ENCODE measurements around the gene SYT7.
"Not testable (repeated sequence)": the region's sequence is repeated elsewhere in the genome, so short reads cannot be mapped to it uniquely, and the experiment has no call there.

The SYT7 gene

DNA sequence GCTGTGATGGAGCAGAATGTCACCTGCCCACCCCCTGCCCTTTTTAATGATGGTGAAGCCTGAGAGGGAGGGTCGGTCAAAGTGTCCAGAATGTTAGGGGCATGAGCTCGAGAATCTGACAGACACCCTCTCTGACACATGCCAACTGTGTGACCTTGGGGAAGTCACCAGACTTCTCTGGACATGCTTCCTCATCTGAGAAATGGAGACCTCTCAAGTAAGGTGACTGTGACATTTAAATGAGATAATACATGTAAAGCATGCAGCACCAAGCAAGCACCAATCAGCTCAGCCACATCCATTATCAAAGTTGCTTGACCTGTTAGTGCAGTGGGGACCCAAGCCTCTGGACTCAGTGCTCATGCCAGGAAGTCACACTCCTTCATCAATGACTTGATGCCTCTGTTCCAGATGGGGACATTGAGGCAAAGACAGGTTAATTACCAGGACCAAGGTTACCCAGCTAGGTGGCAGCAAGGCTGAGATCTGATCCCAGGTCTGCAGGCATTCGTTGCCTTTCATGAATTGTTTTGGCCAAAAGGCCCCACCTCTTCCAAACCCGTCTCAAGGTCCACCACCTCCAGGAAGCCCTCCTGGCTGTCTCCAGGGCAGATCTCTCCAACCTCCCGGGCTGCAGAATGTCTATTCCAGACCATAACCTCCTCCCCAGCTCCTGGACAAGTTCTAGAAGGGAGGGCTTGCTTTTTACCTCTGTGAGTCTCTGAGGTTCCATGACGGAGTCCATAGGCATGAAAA is 38.8 kb upstream of the SYT7 start:
- no peaks in the 10 kb centered on the region for H3K36me3 ChIP-seq (ENCODE audit: control insufficient read depth, insufficient read depth, low read length)
- H3K4me3 ChIP-seq (ENCODE audit: extremely low read depth, insufficient read depth, low read length, poor library complexity, severe bottlenecking) = no peak overlapping the region
- no peaks in the 10 kb centered on the region for H3K4me1 ChIP-seq (ENCODE audit: control insufficient read depth, insufficient read depth, low read length, poor library complexity, severe bottlenecking)
- H3K9me3 ChIP-seq (ENCODE audit: control insufficient read depth, low read length) = no peaks in the 10 kb centered on the region
- no peak overlapping the region for H3K27ac ChIP-seq (ENCODE audit: low read depth, low read length, severe bottlenecking)
- 75 to 80% methylated on average over 4 of the region's 6 CpGs for WGBS, 2 experiments (ENCODE audit: insufficient coverage in 2 of 2)

GRCh38 chr11:61618978-61619377 is 38.1 kb upstream of the SYT7 start:
- Histone ChIP-seq H3K4me1 (ENCODE audit: control insufficient read depth, insufficient read depth, low read length, poor library complexity, severe bottlenecking) (no peaks in the 10 kb centered on the region), H3K9me3 (ENCODE audit: control insufficient read depth, low read length) (no peaks in the 10 kb centered on the region), H3K4me3 (ENCODE audit: extremely low read depth, insufficient read depth, low read length, poor library complexity, severe bottlenecking) (no peak overlapping the region), H3K36me3 (ENCODE audit: control insufficient read depth, insufficient read depth, low read length) (no peaks in the 10 kb centered on the region), H3K27ac (ENCODE audit: low read depth, low read length, severe bottlenecking) (no peak overlapping the region)
- 11 to 23% methylated on average over 2 to 3 of the region's 5 CpGs for WGBS, 2 experiments (ENCODE audit: insufficient coverage in 2 of 2)

DNA sequence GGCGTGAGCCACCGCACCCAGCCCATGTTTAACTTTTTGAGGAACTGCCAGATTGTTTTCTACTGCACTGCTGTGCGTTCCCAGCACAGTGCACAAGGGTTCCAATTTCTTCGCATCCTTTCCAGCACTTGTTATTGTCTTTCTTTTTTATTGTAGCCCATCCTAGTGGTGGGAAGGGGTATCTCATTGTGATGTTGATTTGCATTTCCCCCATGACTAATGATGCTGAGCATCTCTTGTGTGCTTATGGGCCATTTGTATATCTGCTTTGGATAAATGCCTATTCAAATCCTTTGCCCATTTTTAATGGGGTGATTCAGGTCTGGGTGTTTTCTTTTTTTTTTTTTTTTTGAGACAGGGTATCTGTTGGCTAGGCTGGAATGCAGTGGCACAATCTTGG is 36.6 kb upstream of the SYT7 start:
- Histone ChIP-seq H3K36me3 (ENCODE audit: control insufficient read depth, insufficient read depth, low read length) (no peaks in the 10 kb centered on the region), H3K4me3 (ENCODE audit: extremely low read depth, insufficient read depth, low read length, poor library complexity, severe bottlenecking) (no peak overlapping the region), H3K4me1 (ENCODE audit: control insufficient read depth, insufficient read depth, low read length, poor library complexity, severe bottlenecking) (no peaks in the 10 kb centered on the region), H3K27ac (ENCODE audit: low read depth, low read length, severe bottlenecking) (no peak overlapping the region), H3K9me3 (ENCODE audit: control insufficient read depth, low read length) (no peaks in the 10 kb centered on the region)
- 89 to 98% methylated on average over 2 to 3 of the region's 4 CpGs for WGBS, 2 experiments (ENCODE audit: insufficient coverage in 2 of 2)

DNA sequence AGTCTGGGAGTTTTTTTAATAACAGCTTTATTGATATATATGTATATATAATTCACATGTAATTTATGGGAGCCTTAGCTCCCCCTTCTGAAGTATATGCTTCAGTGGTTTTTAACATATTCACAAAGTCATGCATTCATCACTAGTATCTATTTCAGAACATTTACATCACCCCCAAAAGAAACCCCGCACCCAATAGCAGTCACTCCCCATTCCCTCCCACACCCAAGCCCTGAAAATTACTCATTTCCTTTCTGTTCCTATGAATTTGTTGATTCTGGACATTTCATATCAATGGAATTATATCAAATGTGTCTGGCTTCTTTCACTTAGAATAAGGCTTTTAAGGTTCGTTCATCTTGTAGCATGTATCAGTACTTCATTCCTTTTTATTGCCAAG is 35.6 kb upstream of the SYT7 start:
- 80% methylated on average over 1 of the region's 2 CpGs; no CpG with 5 or more reads in 1 of the 2 experiments for WGBS, 2 experiments (ENCODE audit: insufficient coverage in 2 of 2)
- no peak overlapping the region for H3K27ac ChIP-seq (ENCODE audit: low read depth, low read length, severe bottlenecking)

DNA sequence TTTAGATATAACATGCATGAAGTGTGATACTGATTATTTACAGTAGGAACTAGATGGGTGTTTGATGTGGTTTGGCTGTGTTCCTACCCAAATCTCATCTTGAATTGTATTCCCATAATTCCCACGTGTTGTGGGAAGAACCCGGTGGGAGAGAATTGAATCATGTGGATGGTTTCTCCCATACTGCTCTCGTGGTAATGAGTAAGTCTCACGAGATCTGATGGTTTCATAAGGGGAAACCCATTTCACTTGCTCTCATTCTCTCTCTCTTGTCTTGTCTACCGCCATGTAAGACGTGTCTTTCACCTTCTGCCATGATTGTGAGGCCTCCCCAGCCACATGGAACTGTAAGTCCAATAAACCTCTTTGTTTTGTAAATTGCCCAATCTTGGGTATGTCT is 33.9 kb upstream of the SYT7 start:
- not testable (repeated sequence) for H3K36me3 ChIP-seq (ENCODE audit: control insufficient read depth, insufficient read depth, low read length); H3K4me3 ChIP-seq (ENCODE audit: extremely low read depth, insufficient read depth, low read length, poor library complexity, severe bottlenecking); H3K4me1 ChIP-seq (ENCODE audit: control insufficient read depth, insufficient read depth, low read length, poor library complexity, severe bottlenecking); H3K9me3 ChIP-seq (ENCODE audit: control insufficient read depth, low read length); H3K27ac ChIP-seq (ENCODE audit: low read depth, low read length, severe bottlenecking)
- 80 to 84% methylated on average over 2 to 4 of the region's 6 CpGs for WGBS, 2 experiments (ENCODE audit: insufficient coverage in 2 of 2)

More for the DNA sequence above, 35.6 kb upstream of the SYT7 start:
- Histone ChIP-seq H3K36me3 (ENCODE audit: control insufficient read depth, insufficient read depth, low read length) (no peaks in the 10 kb centered on the region), H3K9me3 (ENCODE audit: control insufficient read depth, low read length) (no peaks in the 10 kb centered on the region), H3K4me3 (ENCODE audit: extremely low read depth, insufficient read depth, low read length, poor library complexity, severe bottlenecking) (no peak overlapping the region), H3K4me1 (ENCODE audit: control insufficient read depth, insufficient read depth, low read length, poor library complexity, severe bottlenecking) (no peaks in the 10 kb centered on the region)

GRCh38 chr11:61613870-61614269 is 33.0 kb upstream of the SYT7 start:
- H3K4me3 ChIP-seq (ENCODE audit: extremely low read depth, insufficient read depth, low read length, poor library complexity, severe bottlenecking) = no peak overlapping the region
- peaks cover 4% of the 10 kb centered on the region for H3K4me1 ChIP-seq (ENCODE audit: control insufficient read depth, insufficient read depth, low read length, poor library complexity, severe bottlenecking)
- no peak overlapping the region for H3K27ac ChIP-seq (ENCODE audit: low read depth, low read length, severe bottlenecking)
- 83 to 94% methylated on average over 8 to 9 of the region's 10 CpGs for WGBS, 2 experiments (ENCODE audit: insufficient coverage in 2 of 2)
- H3K9me3 ChIP-seq (ENCODE audit: control insufficient read depth, low read length) = no peaks in the 10 kb centered on the region
- no peaks in the 10 kb centered on the region for H3K36me3 ChIP-seq (ENCODE audit: control insufficient read depth, insufficient read depth, low read length)

- Histone ChIP-seq H3K9me3 (ENCODE audit: control insufficient read depth, low read length) (no peaks in the 10 kb centered on the region), H3K27ac (ENCODE audit: low read depth, low read length, severe bottlenecking) (no peak overlapping the region), H3K36me3 (ENCODE audit: control insufficient read depth, insufficient read depth, low read length) (no peaks in the 10 kb centered on the region), H3K4me3 (ENCODE audit: extremely low read depth, insufficient read depth, low read length, poor library complexity, severe bottlenecking) (no peak overlapping the region), H3K4me1 (ENCODE audit: control insufficient read depth, insufficient read depth, low read length, poor library complexity, severe bottlenecking) (peaks cover 4% of the 10 kb centered on the region)
- 94 to 96% methylated on average over 3 to 5 of the region's 9 CpGs for WGBS, 2 experiments (ENCODE audit: insufficient coverage in 2 of 2)
These were observed 32.2 kb upstream of the SYT7 start for GRCh38 chr11:61613051-61613450.

- H3K4me3 ChIP-seq (ENCODE audit: extremely low read depth, insufficient read depth, low read length, poor library complexity, severe bottlenecking) = no peak overlapping the region
- H3K9me3 ChIP-seq (ENCODE audit: control insufficient read depth, low read length) = no peaks in the 10 kb centered on the region
- no peak overlapping the region for H3K27ac ChIP-seq (ENCODE audit: low read depth, low read length, severe bottlenecking)
- 87 to 92% methylated on average over 5 to 7 of the region's 8 CpGs for WGBS, 2 experiments (ENCODE audit: insufficient coverage in 2 of 2)
- no peaks in the 10 kb centered on the region for H3K36me3 ChIP-seq (ENCODE audit: control insufficient read depth, insufficient read depth, low read length)
- peaks cover 4% of the 10 kb centered on the region for H3K4me1 ChIP-seq (ENCODE audit: control insufficient read depth, insufficient read depth, low read length, poor library complexity, severe bottlenecking)
These were observed 30.4 kb upstream of the SYT7 start for GRCh38 chr11:61611309-61611708.

DNA sequence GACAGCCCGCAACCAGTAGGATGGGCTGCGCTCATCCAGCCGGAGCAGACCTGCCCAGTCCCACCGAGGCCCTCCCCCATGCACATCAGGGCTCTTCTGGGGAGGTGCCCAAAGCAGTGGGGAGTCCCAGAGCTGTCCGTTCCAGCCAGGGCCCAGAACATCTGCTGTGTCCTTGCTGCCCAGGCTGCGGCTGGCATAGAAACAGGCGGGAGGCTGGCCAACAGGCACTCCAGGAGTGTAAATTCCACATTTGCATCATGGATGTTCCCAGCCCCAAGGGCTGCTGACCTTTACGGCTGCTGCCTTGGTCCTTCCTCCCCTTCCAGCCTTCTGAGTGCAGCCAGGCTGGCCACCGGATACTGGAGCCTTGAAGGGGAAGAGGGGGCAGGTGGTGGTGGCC is 30.0 kb upstream of the SYT7 start:
- Histone ChIP-seq H3K9me3 (ENCODE audit: control insufficient read depth, low read length) (no peaks in the 10 kb centered on the region), H3K36me3 (ENCODE audit: control insufficient read depth, insufficient read depth, low read length) (no peaks in the 10 kb centered on the region), H3K27ac (ENCODE audit: low read depth, low read length, severe bottlenecking) (no peak overlapping the region), H3K4me3 (ENCODE audit: extremely low read depth, insufficient read depth, low read length, poor library complexity, severe bottlenecking) (no peak overlapping the region), H3K4me1 (ENCODE audit: control insufficient read depth, insufficient read depth, low read length, poor library complexity, severe bottlenecking) (peaks cover 4% of the 10 kb centered on the region)
- 84 to 90% methylated on average over 4 to 7 of the region's 9 CpGs for WGBS, 2 experiments (ENCODE audit: insufficient coverage in 2 of 2)

- Histone ChIP-seq H3K4me3 (ENCODE audit: extremely low read depth, insufficient read depth, low read length, poor library complexity, severe bottlenecking) (no peak overlapping the region), H3K27ac (ENCODE audit: low read depth, low read length, severe bottlenecking) (no peak overlapping the region)
These were observed 29.1 kb upstream of the SYT7 start for GRCh38 chr11:61609980-61610366.

More at GRCh38 chr11:61609980-61610366, 29.1 kb upstream of the SYT7 start:
- no peaks in the 10 kb centered on the region for H3K36me3 ChIP-seq (ENCODE audit: control insufficient read depth, insufficient read depth, low read length)
- H3K4me1 ChIP-seq (ENCODE audit: control insufficient read depth, insufficient read depth, low read length, poor library complexity, severe bottlenecking) = peaks cover 4% of the 10 kb centered on the region
- no peaks in the 10 kb centered on the region for H3K9me3 ChIP-seq (ENCODE audit: control insufficient read depth, low read length)
- WGBS, 2 experiments (ENCODE audit: insufficient coverage in 2 of 2) = 32 to 56% methylated on average over 5 to 8 of the region's 8 CpGs
